HG03378 (cell line): Measurements from ENCODE around the gene MYZAP.

ENCODE experiments used
- ATAC-seq: cut with Tn5 transposase; IDR thresholded peaks from one replicate; pipeline ENCODE4 v1.9.1; 2021; ENCODE audit warnings: mild to moderate bottlenecking, moderate library complexity; ENCODE audit not compliant: unreplicated experiment

Gene MYZAP

DNA sequence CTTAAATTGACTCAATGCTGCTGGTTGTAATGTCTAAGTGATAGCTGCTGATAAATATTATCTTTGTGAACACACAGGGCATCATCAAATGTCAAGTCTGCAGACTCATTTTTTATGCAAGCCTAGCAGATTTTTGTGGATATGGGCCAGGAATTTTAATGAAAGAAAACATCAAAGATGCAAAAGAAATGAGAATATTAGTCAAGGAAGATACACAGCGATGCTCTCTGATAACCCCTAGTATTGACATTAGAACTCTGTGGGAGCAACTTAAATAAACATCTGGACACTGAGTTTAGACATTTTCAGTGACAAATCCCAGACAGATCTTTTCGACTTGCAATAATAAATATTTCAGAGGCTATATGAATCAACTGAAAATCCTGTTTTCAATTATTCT is 143.2 kb downstream of the MYZAP start:
- ATAC-seq = no peak
